Activated T-cell treated with anti-CD3 and anti-CD28 coated beads, Interleukin-2, amount 50 U/mL, for 48 hours (primary cell): ENCODE data around the gene MAP1LC3B.
A peak's percentile ranks its signal among the peaks of the same experiment; 100 is the strongest.
"Not testable (repeated sequence)": the region's sequence is repeated elsewhere in the genome, so short reads cannot be mapped to it uniquely, and the experiment has no call there.

Experiments used
- DNase-seq, 2 experiments: peaks; one replicate each; pipeline ENCODE4 v3.0.0-alpha.2; 2020

Gene MAP1LC3B

GRCh38 chr16:87361916-87362619 lies 30.1 kb upstream of the MAP1LC3B start:
- no peak for DNase-seq

- not testable (repeated sequence) for DNase-seq
These were observed 29.1 kb upstream of the MAP1LC3B start for GRCh38 chr16:87362828-87363559.

GRCh38 chr16:87363771-87364455 lies 28.2 kb upstream of the MAP1LC3B start:
- DNase-seq = no peak

- DNase-seq = no peak
These were observed 27.0 kb upstream of the MAP1LC3B start for GRCh38 chr16:87365021-87365713.

GRCh38 chr16:87366288-87366687 lies 25.8 kb upstream of the MAP1LC3B start:
- DNase-seq = no peak

GRCh38 chr16:87366930-87367329 lies 25.2 kb upstream of the MAP1LC3B start:
- no peak for DNase-seq

- DNase-seq = no peak
These were observed 24.6 kb upstream of the MAP1LC3B start for GRCh38 chr16:87367529-87367928.

GRCh38 chr16:87368029-87368770 lies 23.9 kb upstream of the MAP1LC3B start:
- no peak for DNase-seq

- no peak for DNase-seq
These were observed 22.9 kb upstream of the MAP1LC3B start for GRCh38 chr16:87369117-87369765.

GRCh38 chr16:87369796-87370719 lies 22.1 kb upstream of the MAP1LC3B start:
- no peak for DNase-seq

- DNase-seq = no peak
These were observed 20.8 kb upstream of the MAP1LC3B start for GRCh38 chr16:87371261-87371866.

- DNase-seq = no peak
These were observed 19.8 kb upstream of the MAP1LC3B start for GRCh38 chr16:87372305-87372704.

GRCh38 chr16:87374313-87374712 lies 17.8 kb upstream of the MAP1LC3B start:
- DNase-seq = no peak

GRCh38 chr16:87375426-87376135 lies 16.6 kb upstream of the MAP1LC3B start:
- DNase-seq = no peak

GRCh38 chr16:87376660-87377059 lies 15.5 kb upstream of the MAP1LC3B start:
- DNase-seq = no peak

GRCh38 chr16:87379312-87379752 lies 12.8 kb upstream of the MAP1LC3B start:
- DNase-seq = not testable (repeated sequence)

GRCh38 chr16:87380403-87380802 lies 11.7 kb upstream of the MAP1LC3B start:
- DNase-seq = no peak

GRCh38 chr16:87380881-87381280 lies 11.3 kb upstream of the MAP1LC3B start:
- DNase-seq = peak in 1 of 2 experiments; percentile 32

- DNase-seq = no peak
These were observed 9.9 kb upstream of the MAP1LC3B start for GRCh38 chr16:87382023-87382785.
